BLaER1 treated with 17β-estradiol and CSF1 and Interleukin-3, amounts not matched to agents 10 nM and 100 nM (cell line): Measurements from ENCODE around the gene TALDO1.
A peak's percentile ranks its signal among the peaks of the same experiment; 100 is the strongest.

Source experiments
- H3K27ac ChIP-seq, 11 experiments: shearing (Covaris generic); formaldehyde crosslinking; 2 replicates each; pipeline ENCODE4 v1.8.1; 2022
- H3K27me3 ChIP-seq, 11 experiments: shearing (Covaris generic); formaldehyde crosslinking; 2 replicates each; pipeline ENCODE4 v1.8.1; 2022
- H3K36me3 ChIP-seq, 11 experiments: shearing (Covaris generic); formaldehyde crosslinking; 2 replicates each; pipeline ENCODE4 v1.8.1; 2022
- H3K4me1 ChIP-seq, 10 experiments: shearing (Covaris generic); formaldehyde crosslinking; 2 replicates each; pipeline ENCODE4 v1.8.1; 2022
- H3K4me2 ChIP-seq, 11 experiments: shearing (Covaris generic); formaldehyde crosslinking; 2 replicates each; pipeline ENCODE4 v1.8.1; 2022
- H3K4me3 ChIP-seq, 10 experiments: shearing (Covaris generic); formaldehyde crosslinking; 2 replicates each; pipeline ENCODE4 v1.8.1; 2022
- H3K9ac ChIP-seq, 11 experiments: shearing (Covaris generic); formaldehyde crosslinking; 2 replicates each; pipeline ENCODE4 v1.8.1; 2022
- H3K9me3 ChIP-seq, 11 experiments: shearing (Covaris generic); formaldehyde crosslinking; replicated peaks in 1 of 11; 2 replicates each; pipeline ENCODE4 v1.8.1; 2022
- H4K20me1 ChIP-seq, 11 experiments: shearing (Covaris generic); formaldehyde crosslinking; 2 replicates each; pipeline ENCODE4 v1.8.1; 2022
- Cebpa-rat ChIP-seq, 11 experiments: shearing (Covaris generic); IDR thresholded peaks; 2 replicates each; pipeline ENCODE4 v1.8.1; 2022

Gene TALDO1

GRCh38 chr11:765802-766091 lies 18.5 kb downstream of the TALDO1 start:
- H4K20me1 ChIP-seq = peaks cover 57 to 99% (median 83%) of the 10 kb centered on the region in 11 experiments
- H3K27me3 ChIP-seq = no peaks in the 10 kb centered on the region
- H3K9me3 ChIP-seq = no peaks in the 10 kb centered on the region
- no peak overlapping the region for H3K27ac ChIP-seq
- peaks cover 78 to 96% (median 90%) of the 10 kb centered on the region in 11 experiments for H3K36me3 ChIP-seq
- H3K4me1 ChIP-seq = peaks cover 0 to 37% (median 8%) of the 10 kb centered on the region in 10 experiments; a peak in 12 of 20 replicates
- peak overlapping the region in 5 of 11 experiments; percentile 22 to 48 (median 27); a peak in 5 of 22 replicates for H3K9ac ChIP-seq
- H3K4me2 ChIP-seq = peak overlapping the region in 2 of 11 experiments; percentile 27 to 61; a peak in 2 of 22 replicates
- TF ChIP-seq Cebpa-rat (IDR thresholded peaks at IDR 0.05) = 0 out of 22 replicates have a peak, but pooled peaks of 2 of the 11 experiments have one; percentile 13 to 20
- H3K4me3 ChIP-seq = no peak overlapping the region

- Histone ChIP-seq H4K20me1 (peaks cover 63 to 99% (median 83%) of the 10 kb centered on the region in 11 experiments), H3K4me1 (peaks cover 0 to 37% (median 8%) of the 10 kb centered on the region in 10 experiments; a peak in 12 of 20 replicates), H3K9me3 (no peaks in the 10 kb centered on the region), H3K4me3 (no peak overlapping the region), H3K9ac (peak overlapping the region in 5 of 11 experiments; percentile 15 to 48 (median 27); a peak in 6 of 22 replicates), H3K4me2 (peak overlapping the region in 3 of 11 experiments; percentile 27 to 61 (median 31); a peak in 5 of 22 replicates), H3K27me3 (no peaks in the 10 kb centered on the region), H3K27ac (no peak overlapping the region), H3K36me3 (peaks cover 78 to 96% (median 90%) of the 10 kb centered on the region in 11 experiments)
- TF ChIP-seq Cebpa-rat (IDR thresholded peaks at IDR 0.05) = no peak
Measured at GRCh38 chr11:766106-766935, 19.1 kb downstream of the TALDO1 start.

GRCh38 chr11:766936-767210 lies 19.6 kb downstream of the TALDO1 start:
- no peak overlapping the region for H3K27ac ChIP-seq
- H3K9ac ChIP-seq = peak overlapping the region in 2 of 11 experiments; percentile 30 to 48; a peak in 2 of 22 replicates
- no peaks in the 10 kb centered on the region for H3K9me3 ChIP-seq
- no peak for TF ChIP-seq Cebpa-rat (IDR thresholded peaks at IDR 0.05)
- H4K20me1 ChIP-seq = peaks cover 68 to 99% (median 83%) of the 10 kb centered on the region in 11 experiments
- peaks cover 0 to 34% (median 8%) of the 10 kb centered on the region in 10 experiments; a peak in 12 of 20 replicates for H3K4me1 ChIP-seq
- H3K4me3 ChIP-seq = no peak overlapping the region
- peak overlapping the region in 3 of 11 experiments; percentile 27 to 61 (median 31); a peak in 5 of 22 replicates for H3K4me2 ChIP-seq
- H3K36me3 ChIP-seq = peaks cover 78 to 96% (median 90%) of the 10 kb centered on the region in 11 experiments
- no peaks in the 10 kb centered on the region for H3K27me3 ChIP-seq

- peaks cover 0 to 30% (median 7%) of the 10 kb centered on the region in 10 experiments; a peak in 12 of 20 replicates for H3K4me1 ChIP-seq
- peaks cover 67 to 99% (median 83%) of the 10 kb centered on the region in 11 experiments for H4K20me1 ChIP-seq
- no peak overlapping the region for H3K27ac ChIP-seq
- no peak for TF ChIP-seq Cebpa-rat (IDR thresholded peaks at IDR 0.05)
- H3K27me3 ChIP-seq = no peaks in the 10 kb centered on the region
- peak overlapping the region in 2 of 11 experiments; percentile 31 to 61; a peak in 3 of 22 replicates for H3K4me2 ChIP-seq
- H3K9me3 ChIP-seq = no peaks in the 10 kb centered on the region
- peaks cover 78 to 96% (median 90%) of the 10 kb centered on the region in 11 experiments for H3K36me3 ChIP-seq
- no peak overlapping the region for H3K4me3 ChIP-seq
- H3K9ac ChIP-seq = peak overlapping the region in 1 of 11 experiments; percentile 7; a peak in 2 of 22 replicates
Measured at GRCh38 chr11:767238-767637, 20.0 kb downstream of the TALDO1 start.

GRCh38 chr11:769887-770641 lies 22.8 kb downstream of the TALDO1 start:
- Histone ChIP-seq H3K9me3 (no peaks in the 10 kb centered on the region), H3K36me3 (peaks cover 80 to 99% (median 92%) of the 10 kb centered on the region in 11 experiments), H3K27me3 (no peaks in the 10 kb centered on the region), H3K4me1 (peaks cover 13 to 38% (median 21%) of the 10 kb centered on the region in 10 experiments), H3K4me2 (no peak overlapping the region), H4K20me1 (peaks cover 72 to 100% (median 86%) of the 10 kb centered on the region in 11 experiments), H3K27ac (no peak overlapping the region), H3K9ac (no peak overlapping the region), H3K4me3 (no peak overlapping the region)
- no peak for TF ChIP-seq Cebpa-rat (IDR thresholded peaks at IDR 0.05)

GRCh38 chr11:770642-771616 lies 23.7 kb downstream of the TALDO1 start:
- Histone ChIP-seq H3K9ac (no peak overlapping the region), H3K27me3 (no peaks in the 10 kb centered on the region), H3K27ac (no peak overlapping the region), H3K4me2 (no peak overlapping the region), H3K9me3 (no peaks in the 10 kb centered on the region), H4K20me1 (peaks cover 72 to 100% (median 86%) of the 10 kb centered on the region in 11 experiments), H3K4me3 (no peak overlapping the region), H3K36me3 (peaks cover 73 to 95% (median 88%) of the 10 kb centered on the region in 11 experiments), H3K4me1 (peaks cover 21 to 42% (median 26%) of the 10 kb centered on the region in 10 experiments)
- TF ChIP-seq Cebpa-rat (IDR thresholded peaks at IDR 0.05) = no peak

- peaks cover 27 to 38% (median 32%) of the 10 kb centered on the region in 10 experiments for H3K4me1 ChIP-seq
- H3K27me3 ChIP-seq = no peaks in the 10 kb centered on the region
- H3K4me3 ChIP-seq = no peak overlapping the region
- H3K27ac ChIP-seq = no peak overlapping the region
- TF ChIP-seq Cebpa-rat (IDR thresholded peaks at IDR 0.05) = no peak
- H4K20me1 ChIP-seq = peaks cover 66 to 100% (median 85%) of the 10 kb centered on the region in 11 experiments
- H3K9me3 ChIP-seq = no peaks in the 10 kb centered on the region
- no peak overlapping the region for H3K4me2 ChIP-seq
- peak overlapping the region in 2 of 11 experiments; percentile 2 to 17; a peak in 1 of 22 replicates for H3K9ac ChIP-seq
- H3K36me3 ChIP-seq = peaks cover 65 to 87% (median 80%) of the 10 kb centered on the region in 11 experiments
Measured at GRCh38 chr11:771617-772204, 24.4 kb downstream of the TALDO1 start.
